Endothelial cell of umbilical vein (primary cell): Measurements from ENCODE around the gene GABRB2. TPM values are rescaled to one million over a fixed set of nuclear protein-coding genes. Genes with fewer than 3 reads are reported as not detected.

Source experiments
- BruUV-seq: library from RNA; stranded (reverse); fragments of 400-500 nt; replicated peaks from 2 replicates; lab custom pipeline; 2021; lab: Mats Ljungman, UMichigan
- CTCF ChIA-PET: fragments of 300-600, 350-600 bp; sonication (Branson Sonifier 250); formaldehyde crosslinking; loops from one replicate; lab custom pipeline; 2021; ENCODE audit warnings: antibody characterized with exemption, inconsistent platforms; lab: Charles Lee
- POLR2A ChIA-PET: fragments of 300-600, 350-600 bp; sonication (Branson Sonifier 250); formaldehyde crosslinking; loops from one replicate; lab custom pipeline; 2021; ENCODE audit warnings: antibody characterized with exemption, inconsistent platforms; lab: Charles Lee
- DNase-seq: peaks from one replicate; pipeline ENCODE4 v3.0.0-alpha.2; 2011; ENCODE audit warnings: low read depth, low spot score
- FAIRE-seq: peaks from 2 replicates; lab custom pipeline; 2011; peaks lifted over from hg19 to GRCh38; lab: Jason Lieb, UNC
- H2AFZ ChIP-seq: 2 replicates; pipeline ENCODE4 v1.6.0; 2012; ENCODE audit warnings: low read depth, low read length, control low read depth, inconsistent platforms
- H3K27ac ChIP-seq: 2 replicates; pipeline ENCODE4 v1.5.1; 2011; ENCODE audit warnings: low read depth, mild to moderate bottlenecking, control low read depth, low read length, moderate library complexity; ENCODE audit not compliant: insufficient read depth
- H3K27me3 ChIP-seq, 2 experiments: 2 replicates each; pipeline versions ENCODE4 v1.6.0 to v1.6.1; 2011; ENCODE audit warnings: low read length in 2 of 2, mixed read lengths in 1 of 2; ENCODE audit not compliant: control insufficient read depth in 2 of 2, insufficient read depth in 2 of 2
- H3K36me3 ChIP-seq, 2 experiments: 2 replicates in 1 of 2; 3 replicates in 1 of 2; pipeline ENCODE4 v1.5.1; 2011; ENCODE audit warnings: low read length in 2 of 2, mild to moderate bottlenecking in 1 of 2, moderate library complexity in 1 of 2; ENCODE audit not compliant: control insufficient read depth in 2 of 2, insufficient read depth in 2 of 2; ENCODE audit errors: extremely low read depth in 1 of 2
- H3K4me1 ChIP-seq: 3 replicates; pipeline ENCODE4 v1.5.1; 2011; ENCODE audit warnings: mild to moderate bottlenecking, low read length; ENCODE audit not compliant: control insufficient read depth, insufficient read depth; ENCODE audit errors: extremely low read depth
- H3K4me2 ChIP-seq: 2 replicates; pipeline ENCODE4 v1.6.1; 2011; ENCODE audit warnings: low read length, control low read depth, mixed read lengths; ENCODE audit not compliant: insufficient read depth
- H3K4me3 ChIP-seq, 3 experiments: fragments of 200-600 bp in 1 of 3; sonication (generic), shearing (Covaris generic) in 1 of 3; replicated peaks in 1 of 3; 2 replicates each; pipeline ENCODE4 v1.5.1; 2011 to 2016; ENCODE audit warnings: control low read depth in 3 of 3, low read length in 3 of 3, mild to moderate bottlenecking in 2 of 3, inconsistent platforms in 1 of 3, low read depth in 1 of 3, moderate library complexity in 1 of 3; ENCODE audit not compliant: insufficient read depth in 1 of 3
- H3K79me2 ChIP-seq: 2 replicates; pipeline ENCODE4 v1.6.0; 2012; ENCODE audit warnings: low read length, inconsistent platforms; ENCODE audit not compliant: control insufficient read depth, insufficient read depth
- H3K9ac ChIP-seq: replicated peaks from 2 replicates; pipeline ENCODE3; 2011; ENCODE audit warnings: low read length, control low read depth; ENCODE audit not compliant: insufficient read depth; ENCODE audit errors: extremely low read depth
- H3K9me1 ChIP-seq: replicated peaks from 3 replicates; pipeline ENCODE4 v1.6.0; 2011; ENCODE audit warnings: mild to moderate bottlenecking, low read length; ENCODE audit not compliant: control insufficient read depth, insufficient read depth; ENCODE audit errors: extremely low read depth
- H3K9me3 ChIP-seq: replicated peaks from 2 replicates; pipeline ENCODE4 v1.5.1; 2012; ENCODE audit warnings: low read length, inconsistent platforms; ENCODE audit not compliant: control insufficient read depth, insufficient read depth
- H4K20me1 ChIP-seq: replicated peaks from 2 replicates; pipeline ENCODE3; 2011; ENCODE audit warnings: mild to moderate bottlenecking, low read length; ENCODE audit not compliant: control insufficient read depth, insufficient read depth; ENCODE audit errors: extremely low read depth
- EZH2 ChIP-seq: IDR thresholded peaks from 2 replicates; pipeline ENCODE4 v1.6.1; 2012; ENCODE audit warnings: borderline replicate concordance, low read depth, mild to moderate bottlenecking, moderate library complexity, low read length, inconsistent platforms; ENCODE audit not compliant: severe bottlenecking
- FOS ChIP-seq: IDR thresholded peaks from 2 replicates; pipeline ENCODE4 v1.6.1; 2011; ENCODE audit warnings: mild to moderate bottlenecking, low read length, moderate library complexity, borderline replicate concordance; ENCODE audit not compliant: insufficient read depth
- GATA2 ChIP-seq: IDR thresholded peaks from 2 replicates; pipeline ENCODE4 v1.7.0; 2011; ENCODE audit warnings: low read depth, mild to moderate bottlenecking, moderate library complexity, mixed read lengths, low read length; ENCODE audit not compliant: insufficient read length, insufficient read depth
- JUN ChIP-seq: IDR thresholded peaks from 2 replicates; pipeline ENCODE4 v1.6.1; 2011; ENCODE audit warnings: borderline replicate concordance, low read depth; ENCODE audit not compliant: insufficient read length, insufficient read depth
- MYC ChIP-seq: IDR thresholded peaks from one replicate; pipeline ENCODE4 v1.6.1; 2011; ENCODE audit warnings: mild to moderate bottlenecking, low read depth, low read length
- POLR2A ChIP-seq: IDR thresholded peaks from 2 replicates; pipeline ENCODE4 v1.6.1; 2012; ENCODE audit warnings: low read depth, mild to moderate bottlenecking, control low read depth, low read length
- POLR2AphosphoS5 ChIP-seq: IDR thresholded peaks from 2 replicates; pipeline ENCODE4 v1.6.1; 2012; ENCODE audit warnings: low read depth, mild to moderate bottlenecking, control low read depth, low read length, moderate library complexity; ENCODE audit not compliant: insufficient read depth
- dilution Hi-C: fragments of 300-500 bp; cut with MboI; formaldehyde crosslinking; loops from one replicate; pipeline ENCODE4 v1.15.0; 2019; ENCODE audit warnings: low sequenced_read_pairs; ENCODE audit not compliant: extremely low pct_ligation_motif_present
- intact Hi-C: fragments of 100-400 bp; cut with micrococcal nuclease; formaldehyde crosslinking; loops from one replicate; pipeline ENCODE4 v1.10.0; 2022
- polyA plus RNA-seq, 4 experiments: library from polyadenylated mRNA; depleted of rRNA in 3 of 4; stranded (reverse) in 3 of 4; unstranded in 1 of 4; fragments of >200 nt; gene quantifications; 2 replicates each; pipeline versions ENCODE4 v1.2.1 to v1.2.3, GENCODE V29; 2011 to 2012; ENCODE audit warnings: missing spikeins in 1 of 4
- total RNA-seq: library from RNA; stranded (reverse); gene quantifications from 2 replicates; pipeline ENCODE4 v1.2.3, GENCODE V29; 2021
- TF ChIP-seq, protein P1 (sequence below): IDR thresholded peaks from 2 replicates; pipeline ENCODE4 v1.6.1; 2011; ENCODE audit not compliant: insufficient read depth, insufficient read length
- TF ChIP-seq, protein P2 (sequence below), 2 donors: IDR thresholded peaks; 1 replicate in 1 of 2; 2 replicates in 1 of 2; pipeline ENCODE4 v1.5.1; 2011; ENCODE audit warnings: low read length in 2 of 2, mild to moderate bottlenecking in 2 of 2, moderate library complexity in 2 of 2, control low read depth in 1 of 2, inconsistent platforms in 1 of 2, low read depth in 1 of 2; ENCODE audit not compliant: insufficient read depth in 1 of 2; ENCODE audit errors: extremely low read depth in 1 of 2

Gene GABRB2
- total and polyA plus RNA-seq, 2 donors (not counting 3 experiments of a cell fraction or from before 2014, with no cell fraction given): not detected

DNA sequence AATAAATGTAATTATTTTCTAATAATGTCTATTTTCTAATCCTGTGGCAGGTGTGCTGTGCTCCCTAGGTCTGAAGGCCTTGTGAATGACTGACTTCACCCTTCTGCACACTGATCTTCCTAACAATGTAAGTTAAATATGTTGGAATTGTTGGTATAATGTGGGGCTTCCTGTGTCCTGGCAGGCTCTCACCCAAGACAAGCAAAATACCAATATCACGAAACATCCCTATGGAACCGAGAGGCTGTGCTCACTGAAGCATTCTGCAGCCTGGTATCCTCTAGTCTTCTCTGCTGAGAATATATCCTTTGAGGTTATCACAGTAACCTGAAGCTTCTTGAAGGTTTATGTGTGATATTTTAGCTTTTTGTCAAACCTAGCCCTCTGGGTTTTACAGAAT lies 159.4 kb downstream of the GABRB2 start:
- ChIA-PET POLR2A (interaction anchor here (0.7 kb wide), 1 partner anchor 1023 kb away, joined by 3 read pairs; no protein-coding TSS in a partner anchor), CTCF (no interaction called here)
- TF ChIP-seq POLR2A (no peak), POLR2AphosphoS5 (no peak), GATA2 (no peak), JUN (no peak), EZH2 (no peak), MYC (no peak), FOS (no peak)
- TF ChIP-seq, protein P1, sequence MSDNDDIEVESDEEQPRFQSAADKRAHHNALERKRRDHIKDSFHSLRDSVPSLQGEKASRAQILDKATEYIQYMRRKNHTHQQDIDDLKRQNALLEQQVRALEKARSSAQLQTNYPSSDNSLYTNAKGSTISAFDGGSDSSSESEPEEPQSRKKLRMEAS: no peak
- TF ChIP-seq, protein P2, sequence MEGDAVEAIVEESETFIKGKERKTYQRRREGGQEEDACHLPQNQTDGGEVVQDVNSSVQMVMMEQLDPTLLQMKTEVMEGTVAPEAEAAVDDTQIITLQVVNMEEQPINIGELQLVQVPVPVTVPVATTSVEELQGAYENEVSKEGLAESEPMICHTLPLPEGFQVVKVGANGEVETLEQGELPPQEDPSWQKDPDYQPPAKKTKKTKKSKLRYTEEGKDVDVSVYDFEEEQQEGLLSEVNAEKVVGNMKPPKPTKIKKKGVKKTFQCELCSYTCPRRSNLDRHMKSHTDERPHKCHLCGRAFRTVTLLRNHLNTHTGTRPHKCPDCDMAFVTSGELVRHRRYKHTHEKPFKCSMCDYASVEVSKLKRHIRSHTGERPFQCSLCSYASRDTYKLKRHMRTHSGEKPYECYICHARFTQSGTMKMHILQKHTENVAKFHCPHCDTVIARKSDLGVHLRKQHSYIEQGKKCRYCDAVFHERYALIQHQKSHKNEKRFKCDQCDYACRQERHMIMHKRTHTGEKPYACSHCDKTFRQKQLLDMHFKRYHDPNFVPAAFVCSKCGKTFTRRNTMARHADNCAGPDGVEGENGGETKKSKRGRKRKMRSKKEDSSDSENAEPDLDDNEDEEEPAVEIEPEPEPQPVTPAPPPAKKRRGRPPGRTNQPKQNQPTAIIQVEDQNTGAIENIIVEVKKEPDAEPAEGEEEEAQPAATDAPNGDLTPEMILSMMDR (IDR thresholded peaks at IDR 0.05; ENCODE audit: extremely low read depth in 1 of 2, insufficient read depth in 1 of 2, low read depth in 1 of 2, low read length in 2 of 2): no peak
- Histone ChIP-seq H3K4me2 (no peak overlapping the region), H3K9ac (no peak overlapping the region), H3K4me1 (no peaks in the 10 kb centered on the region), H2AFZ (no peak overlapping the region), H3K36me3 (no peaks in the 10 kb centered on the region), H3K4me3 (no peak overlapping the region), H4K20me1 (no peaks in the 10 kb centered on the region), H3K9me3 (no peaks in the 10 kb centered on the region), H3K27me3 (no peaks in the 10 kb centered on the region), H3K27ac (no peak overlapping the region), H3K79me2 (no peaks in the 10 kb centered on the region), H3K9me1 (no peaks in the 10 kb centered on the region)
- dilution Hi-C loops (no loop called here), intact Hi-C loops (no loop called here)
- no peak for FAIRE-seq
- DNase-seq: no peak
- BruUV-seq: no TSS peak
